HepG2 (cell line): ENCODE results near the gene IFNA1. TPM values are rescaled to one million over a fixed set of nuclear protein-coding genes. Genes with fewer than 3 reads are reported as not detected.

Experiments used
- CENPX ChIP-seq: sonication (generic); formaldehyde crosslinking; IDR thresholded peaks from 2 replicates; pipeline ENCODE4 v1.9.0; 2021; ENCODE audit warnings: mild to moderate bottlenecking, missing genetic modification reagents, moderate library complexity
- CREM ChIP-seq, 2 experiments: sonication (generic) in 1 of 2; formaldehyde crosslinking in 1 of 2; IDR thresholded peaks; 2 replicates each; pipeline versions ENCODE4 v1.4.0 to v1.6.1; 2016 to 2020; ENCODE audit warnings: antibody characterized with exemption in 1 of 2, mild to moderate bottlenecking in 1 of 2, missing genetic modification reagents in 1 of 2
- EP300 ChIP-seq, 3 experiments: sonication (generic) in 1 of 3; formaldehyde crosslinking in 1 of 3; IDR thresholded peaks; 2 replicates each; pipeline versions ENCODE4 v1.5.1 to v1.6.1; 2011 to 2020; ENCODE audit warnings: low read depth in 2 of 3, low read length in 2 of 3, borderline replicate concordance in 1 of 3, improper control_type of control experiment in 1 of 3, mild to moderate bottlenecking in 1 of 3, missing genetic modification reagents in 1 of 3, moderate library complexity in 1 of 3
- ERF ChIP-seq: IDR thresholded peaks from 2 replicates; pipeline ENCODE4 v1.6.1; 2018; ENCODE audit warnings: missing biosample characterization, missing genetic modification reagents
- NFIC ChIP-seq: IDR thresholded peaks from 2 replicates; pipeline ENCODE4 v1.6.1; 2012; ENCODE audit warnings: mild to moderate bottlenecking, low read length, inconsistent platforms
- NPAS2 ChIP-seq: sonication (generic); formaldehyde crosslinking; IDR thresholded peaks from 2 replicates; pipeline ENCODE4 v1.8.0; 2022; ENCODE audit warnings: mild to moderate bottlenecking, missing genetic modification reagents, borderline replicate concordance
- RARA ChIP-seq: IDR thresholded peaks from 2 replicates; pipeline ENCODE4 v1.6.1; 2016; ENCODE audit warnings: missing genetic modification reagents, missing compliant biosample characterization
- TBL1XR1 ChIP-seq: fragments of 150-350 bp; IDR thresholded peaks from 2 replicates; pipeline ENCODE4 v1.6.1; 2014; ENCODE audit warnings: borderline replicate concordance, low read length; ENCODE audit not compliant: partially characterized antibody
- THYN1 ChIP-seq: sonication (generic); formaldehyde crosslinking; IDR thresholded peaks from 2 replicates; pipeline ENCODE4 v1.8.1; 2023; ENCODE audit warnings: low read depth, mild to moderate bottlenecking, moderate library complexity, missing genetic modification reagents, borderline replicate concordance
- ZC3H13 ChIP-seq: sonication (generic); formaldehyde crosslinking; IDR thresholded peaks from 2 replicates; pipeline ENCODE4 v1.8.1; 2023; ENCODE audit warnings: mild to moderate bottlenecking, missing genetic modification reagents, moderate library complexity
- ZNF33A ChIP-seq: sonication (generic); formaldehyde crosslinking; IDR thresholded peaks from 2 replicates; pipeline ENCODE4 v1.5.1; 2020; ENCODE audit warnings: missing genetic modification reagents, mild to moderate bottlenecking, moderate library complexity, borderline replicate concordance
- ZNF781 ChIP-seq: sonication (generic); formaldehyde crosslinking; IDR thresholded peaks from 2 replicates; pipeline ENCODE4 v1.5.1; 2020; ENCODE audit warnings: borderline replicate concordance, mild to moderate bottlenecking, missing genetic modification reagents; ENCODE audit errors: not compliant biosample characterization
- polyA plus RNA-seq, 8 experiments: library from polyadenylated mRNA; depleted of rRNA in 3 of 8; stranded (reverse) in 7 of 8; unstranded in 1 of 8; fragments of >200 nt; fragmentation: Illumina TruSeq in 4 of 8; extraction: Trizol in 4 of 8; gene quantifications; 2 replicates each; pipeline versions ENCODE4 v1.2.1 to v1.2.3, GENCODE V29; 2011 to 2016; ENCODE audit warnings: low read depth in 4 of 8, missing spikeins in 1 of 8, mixed read lengths in 1 of 8; ENCODE audit not compliant: insufficient read depth in 1 of 8
- total RNA-seq, 5 experiments: library from RNA; depleted of rRNA; stranded (reverse); fragments of >200 nt; fragmentation: Illumina TruSeq; extraction: Trizol; gene quantifications; 2 replicates each; pipeline ENCODE4 v1.2.3, GENCODE V29; 2016; ENCODE audit warnings: low read depth in 1 of 5
- TF ChIP-seq, protein P1 (sequence below): sonication (generic); formaldehyde crosslinking; IDR thresholded peaks from 2 replicates; pipeline ENCODE4 v1.8.1; 2022; ENCODE audit warnings: low read depth, mild to moderate bottlenecking, missing genetic modification reagents
- TF ChIP-seq, protein P2 (sequence below): sonication (generic); formaldehyde crosslinking; conservative IDR thresholded peaks from 2 replicates; pipeline ENCODE4 v1.4.0; 2020; ENCODE audit warnings: mild to moderate bottlenecking, missing genetic modification reagents, moderate library complexity
- TF ChIP-seq, protein P3 (sequence below): sonication (generic); formaldehyde crosslinking; IDR thresholded peaks from 2 replicates; pipeline ENCODE4 v1.9.0; 2021; ENCODE audit warnings: missing genetic modification reagents, borderline replicate concordance
- TF ChIP-seq, protein P4 (sequence below): sonication (generic); formaldehyde crosslinking; IDR thresholded peaks from 2 replicates; pipeline ENCODE4 v1.8.0; 2022; ENCODE audit warnings: mild to moderate bottlenecking, missing genetic modification reagents, moderate library complexity
- TF ChIP-seq, protein P5 (sequence below): sonication (generic); formaldehyde crosslinking; IDR thresholded peaks from 2 replicates; pipeline ENCODE4 v1.8.1; 2023; ENCODE audit warnings: missing genetic modification reagents, inconsistent platforms, borderline replicate concordance

Gene IFNA1
- total and polyA plus RNA-seq, 2 of the 13 experiments (the other 11 are each of a cell fraction or from before 2014, with no cell fraction given), result not detected

DNA sequence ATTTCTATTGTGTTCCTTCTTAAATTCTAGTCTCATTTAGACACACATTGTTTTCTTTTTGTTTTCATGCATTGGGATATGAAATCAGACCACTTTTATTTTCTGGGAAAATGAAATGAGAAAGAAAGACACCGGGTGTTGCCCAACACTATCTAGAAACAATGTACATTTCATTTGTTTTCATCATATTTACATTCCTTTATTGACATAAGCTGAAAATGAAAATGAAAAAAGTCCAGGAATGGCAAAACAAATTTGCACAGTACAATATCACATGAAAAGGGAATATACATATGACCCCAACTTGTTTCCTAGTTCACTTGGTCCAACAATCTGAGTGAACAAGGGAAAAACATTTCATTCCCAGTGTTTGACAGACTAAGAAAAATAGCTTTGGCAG is 21.1 kb downstream of the IFNA1 start (continued):
- TF ChIP-seq, protein P1, sequence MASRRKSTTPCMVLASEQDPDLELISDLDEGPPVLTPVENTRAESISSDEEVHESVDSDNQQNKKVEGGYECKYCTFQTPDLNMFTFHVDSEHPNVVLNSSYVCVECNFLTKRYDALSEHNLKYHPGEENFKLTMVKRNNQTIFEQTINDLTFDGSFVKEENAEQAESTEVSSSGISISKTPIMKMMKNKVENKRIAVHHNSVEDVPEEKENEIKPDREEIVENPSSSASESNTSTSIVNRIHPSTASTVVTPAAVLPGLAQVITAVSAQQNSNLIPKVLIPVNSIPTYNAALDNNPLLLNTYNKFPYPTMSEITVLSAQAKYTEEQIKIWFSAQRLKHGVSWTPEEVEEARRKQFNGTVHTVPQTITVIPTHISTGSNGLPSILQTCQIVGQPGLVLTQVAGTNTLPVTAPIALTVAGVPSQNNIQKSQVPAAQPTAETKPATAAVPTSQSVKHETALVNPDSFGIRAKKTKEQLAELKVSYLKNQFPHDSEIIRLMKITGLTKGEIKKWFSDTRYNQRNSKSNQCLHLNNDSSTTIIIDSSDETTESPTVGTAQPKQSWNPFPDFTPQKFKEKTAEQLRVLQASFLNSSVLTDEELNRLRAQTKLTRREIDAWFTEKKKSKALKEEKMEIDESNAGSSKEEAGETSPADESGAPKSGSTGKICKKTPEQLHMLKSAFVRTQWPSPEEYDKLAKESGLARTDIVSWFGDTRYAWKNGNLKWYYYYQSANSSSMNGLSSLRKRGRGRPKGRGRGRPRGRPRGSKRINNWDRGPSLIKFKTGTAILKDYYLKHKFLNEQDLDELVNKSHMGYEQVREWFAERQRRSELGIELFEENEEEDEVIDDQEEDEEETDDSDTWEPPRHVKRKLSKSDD (CRISPR knock-in tag), result no peak
- TF ChIP-seq ZNF781 (CRISPR knock-in tag) (no peak), RARA (CRISPR knock-in tag) (peak; percentile 72), NPAS2 (CRISPR knock-in tag) (no peak), CREM (IDR thresholded peaks at IDR 0.05) (peak; percentile 36; the same call in 1 of the 2 replicates), CREM (CRISPR knock-in tag; IDR thresholded peaks at IDR 0.05) (no peak), ZNF33A (CRISPR knock-in tag) (no peak), CENPX (CRISPR knock-in tag) (no peak), ERF (no peak), THYN1 (CRISPR knock-in tag) (no peak), EP300 (IDR thresholded peaks at IDR 0.05; ENCODE audit: low read depth in 2 of 2, low read length in 2 of 2) (peak in 1 of 2 experiments; percentile 34; a peak in 1 of 4 replicates), EP300 (CRISPR knock-in tag; IDR thresholded peaks at IDR 0.05; ENCODE audit: borderline replicate concordance) (no peak), NFIC (peak; percentile 57; the same call in 1 of the 2 replicates), TBL1XR1 (peak; percentile 19), ZC3H13 (CRISPR knock-in tag) (no peak)
- TF ChIP-seq, protein P2, sequence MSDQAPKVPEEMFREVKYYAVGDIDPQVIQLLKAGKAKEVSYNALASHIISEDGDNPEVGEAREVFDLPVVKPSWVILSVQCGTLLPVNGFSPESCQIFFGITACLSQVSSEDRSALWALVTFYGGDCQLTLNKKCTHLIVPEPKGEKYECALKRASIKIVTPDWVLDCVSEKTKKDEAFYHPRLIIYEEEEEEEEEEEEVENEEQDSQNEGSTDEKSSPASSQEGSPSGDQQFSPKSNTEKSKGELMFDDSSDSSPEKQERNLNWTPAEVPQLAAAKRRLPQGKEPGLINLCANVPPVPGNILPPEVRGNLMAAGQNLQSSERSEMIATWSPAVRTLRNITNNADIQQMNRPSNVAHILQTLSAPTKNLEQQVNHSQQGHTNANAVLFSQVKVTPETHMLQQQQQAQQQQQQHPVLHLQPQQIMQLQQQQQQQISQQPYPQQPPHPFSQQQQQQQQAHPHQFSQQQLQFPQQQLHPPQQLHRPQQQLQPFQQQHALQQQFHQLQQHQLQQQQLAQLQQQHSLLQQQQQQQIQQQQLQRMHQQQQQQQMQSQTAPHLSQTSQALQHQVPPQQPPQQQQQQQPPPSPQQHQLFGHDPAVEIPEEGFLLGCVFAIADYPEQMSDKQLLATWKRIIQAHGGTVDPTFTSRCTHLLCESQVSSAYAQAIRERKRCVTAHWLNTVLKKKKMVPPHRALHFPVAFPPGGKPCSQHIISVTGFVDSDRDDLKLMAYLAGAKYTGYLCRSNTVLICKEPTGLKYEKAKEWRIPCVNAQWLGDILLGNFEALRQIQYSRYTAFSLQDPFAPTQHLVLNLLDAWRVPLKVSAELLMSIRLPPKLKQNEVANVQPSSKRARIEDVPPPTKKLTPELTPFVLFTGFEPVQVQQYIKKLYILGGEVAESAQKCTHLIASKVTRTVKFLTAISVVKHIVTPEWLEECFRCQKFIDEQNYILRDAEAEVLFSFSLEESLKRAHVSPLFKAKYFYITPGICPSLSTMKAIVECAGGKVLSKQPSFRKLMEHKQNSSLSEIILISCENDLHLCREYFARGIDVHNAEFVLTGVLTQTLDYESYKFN (CRISPR knock-in tag), result 0 out of 2 replicates have a peak, but pooled peaks have one; percentile 24
- TF ChIP-seq, protein P3, sequence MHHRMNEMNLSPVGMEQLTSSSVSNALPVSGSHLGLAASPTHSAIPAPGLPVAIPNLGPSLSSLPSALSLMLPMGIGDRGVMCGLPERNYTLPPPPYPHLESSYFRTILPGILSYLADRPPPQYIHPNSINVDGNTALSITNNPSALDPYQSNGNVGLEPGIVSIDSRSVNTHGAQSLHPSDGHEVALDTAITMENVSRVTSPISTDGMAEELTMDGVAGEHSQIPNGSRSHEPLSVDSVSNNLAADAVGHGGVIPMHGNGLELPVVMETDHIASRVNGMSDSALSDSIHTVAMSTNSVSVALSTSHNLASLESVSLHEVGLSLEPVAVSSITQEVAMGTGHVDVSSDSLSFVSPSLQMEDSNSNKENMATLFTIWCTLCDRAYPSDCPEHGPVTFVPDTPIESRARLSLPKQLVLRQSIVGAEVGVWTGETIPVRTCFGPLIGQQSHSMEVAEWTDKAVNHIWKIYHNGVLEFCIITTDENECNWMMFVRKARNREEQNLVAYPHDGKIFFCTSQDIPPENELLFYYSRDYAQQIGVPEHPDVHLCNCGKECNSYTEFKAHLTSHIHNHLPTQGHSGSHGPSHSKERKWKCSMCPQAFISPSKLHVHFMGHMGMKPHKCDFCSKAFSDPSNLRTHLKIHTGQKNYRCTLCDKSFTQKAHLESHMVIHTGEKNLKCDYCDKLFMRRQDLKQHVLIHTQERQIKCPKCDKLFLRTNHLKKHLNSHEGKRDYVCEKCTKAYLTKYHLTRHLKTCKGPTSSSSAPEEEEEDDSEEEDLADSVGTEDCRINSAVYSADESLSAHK (CRISPR knock-in tag), result no peak
- TF ChIP-seq, protein P4, sequence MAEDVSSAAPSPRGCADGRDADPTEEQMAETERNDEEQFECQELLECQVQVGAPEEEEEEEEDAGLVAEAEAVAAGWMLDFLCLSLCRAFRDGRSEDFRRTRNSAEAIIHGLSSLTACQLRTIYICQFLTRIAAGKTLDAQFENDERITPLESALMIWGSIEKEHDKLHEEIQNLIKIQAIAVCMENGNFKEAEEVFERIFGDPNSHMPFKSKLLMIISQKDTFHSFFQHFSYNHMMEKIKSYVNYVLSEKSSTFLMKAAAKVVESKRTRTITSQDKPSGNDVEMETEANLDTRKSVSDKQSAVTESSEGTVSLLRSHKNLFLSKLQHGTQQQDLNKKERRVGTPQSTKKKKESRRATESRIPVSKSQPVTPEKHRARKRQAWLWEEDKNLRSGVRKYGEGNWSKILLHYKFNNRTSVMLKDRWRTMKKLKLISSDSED (CRISPR knock-in tag), result no peak
- TF ChIP-seq, protein P5, sequence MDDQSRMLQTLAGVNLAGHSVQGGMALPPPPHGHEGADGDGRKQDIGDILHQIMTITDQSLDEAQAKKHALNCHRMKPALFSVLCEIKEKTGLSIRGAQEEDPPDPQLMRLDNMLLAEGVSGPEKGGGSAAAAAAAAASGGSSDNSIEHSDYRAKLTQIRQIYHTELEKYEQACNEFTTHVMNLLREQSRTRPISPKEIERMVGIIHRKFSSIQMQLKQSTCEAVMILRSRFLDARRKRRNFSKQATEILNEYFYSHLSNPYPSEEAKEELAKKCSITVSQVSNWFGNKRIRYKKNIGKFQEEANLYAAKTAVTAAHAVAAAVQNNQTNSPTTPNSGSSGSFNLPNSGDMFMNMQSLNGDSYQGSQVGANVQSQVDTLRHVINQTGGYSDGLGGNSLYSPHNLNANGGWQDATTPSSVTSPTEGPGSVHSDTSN (CRISPR knock-in tag), result no peak
